ENCODE data around the gene NPPB.

The NPPB gene

GRCh38 chr1:11817192-11817591 lies 41.6 kb downstream of the NPPB start:
- H3K4me3 ChIP-seq (ENCODE audit: low read depth in 1 of 2, low read length in 2 of 2), result no peak overlapping the region
- no peak overlapping the region for H3K9ac ChIP-seq (ENCODE audit: low read depth in 1 of 2, low read length in 2 of 2)
- peaks cover 3 to 4% of the 10 kb centered on the region in 2 donors for H3K4me1 ChIP-seq (ENCODE audit: control insufficient read depth in 1 of 2, insufficient read depth in 2 of 2, low read length in 2 of 2)
- peaks cover 18 to 54% of the 10 kb centered on the region in 2 donors for H3K36me3 ChIP-seq (ENCODE audit: control insufficient read depth in 1 of 2, insufficient read depth in 2 of 2, low read length in 2 of 2)
- no peaks in the 10 kb centered on the region for H3K9me3 ChIP-seq (ENCODE audit: control insufficient read depth in 1 of 2, low read length in 2 of 2)
- no peak overlapping the region for H3K27ac ChIP-seq (ENCODE audit: low read depth, low read length)
- no peaks in the 10 kb centered on the region for H3K27me3 ChIP-seq (ENCODE audit: control insufficient read depth in 1 of 2, insufficient read depth in 2 of 2, low read length in 2 of 2)

- Histone ChIP-seq H3K36me3 (ENCODE audit: control insufficient read depth in 1 of 2, insufficient read depth in 2 of 2, low read length in 2 of 2) (peaks cover 17 to 53% of the 10 kb centered on the region in 2 donors), H3K4me1 (ENCODE audit: control insufficient read depth in 1 of 2, insufficient read depth in 2 of 2, low read length in 2 of 2) (peaks cover 3 to 4% of the 10 kb centered on the region in 2 donors), H3K27ac (ENCODE audit: low read depth, low read length) (no peak overlapping the region), H3K27me3 (ENCODE audit: control insufficient read depth in 1 of 2, insufficient read depth in 2 of 2, low read length in 2 of 2) (no peaks in the 10 kb centered on the region), H3K4me3 (ENCODE audit: low read depth in 1 of 2, low read length in 2 of 2) (no peak overlapping the region), H3K9ac (ENCODE audit: low read depth in 1 of 2, low read length in 2 of 2) (no peak overlapping the region), H3K9me3 (ENCODE audit: control insufficient read depth in 1 of 2, low read length in 2 of 2) (no peaks in the 10 kb centered on the region)
These were observed 45.7 kb downstream of the NPPB start for GRCh38 chr1:11813021-11813420.
